Loucy (cell line): ENCODE data around the gene POTEB2.
"Not testable (repeated sequence)": the region's sequence is repeated elsewhere in the genome, so short reads cannot be mapped to it uniquely, and the experiment has no call there.

Source experiments
- H2AFZ ChIP-seq: fragments of 200-600 bp; sonication (generic); 2 replicates; pipeline ENCODE4 v1.6.0; 2016; ENCODE audit warnings: antibody characterized with exemption, mild to moderate bottlenecking, low read length, moderate library complexity
- H3F3A ChIP-seq: fragments of 200-600 bp; 2 replicates; pipeline ENCODE4 v1.6.0; 2016; ENCODE audit warnings: antibody characterized with exemption, low read depth, mild to moderate bottlenecking
- H3K27me3 ChIP-seq: fragments of 200-600 bp; sonication (generic); 2 replicates; pipeline ENCODE4 v1.6.1; 2014; ENCODE audit warnings: low read length, mild to moderate bottlenecking; ENCODE audit not compliant: insufficient read depth, poor library complexity, severe bottlenecking
- H3K36me3 ChIP-seq: fragments of 200-600 bp; sonication (generic); 2 replicates; pipeline ENCODE4 v1.6.1; 2016; ENCODE audit warnings: low read length; ENCODE audit not compliant: insufficient read depth
- H3K4me1 ChIP-seq: fragments of 200-600 bp; sonication (generic); 2 replicates; pipeline ENCODE4 v1.5.1; 2014; ENCODE audit warnings: low read length, mild to moderate bottlenecking; ENCODE audit not compliant: insufficient read depth, poor library complexity, severe bottlenecking
- H3K4me2 ChIP-seq: fragments of 200-600 bp; sonication (generic); 2 replicates; pipeline ENCODE4 v1.6.0; 2014; ENCODE audit warnings: antibody characterized with exemption, low read length, low read depth, mild to moderate bottlenecking; ENCODE audit not compliant: poor library complexity, severe bottlenecking
- H3K4me3 ChIP-seq: fragments of 200-600 bp; sonication (generic); 2 replicates; pipeline ENCODE4 v1.5.1; 2014; ENCODE audit warnings: low read length, mild to moderate bottlenecking, mixed read lengths; ENCODE audit not compliant: poor library complexity, severe bottlenecking
- H3K79me2 ChIP-seq: fragments of 200-600 bp; sonication (generic); 2 replicates; pipeline ENCODE4 v1.6.1; 2014; ENCODE audit warnings: low read length; ENCODE audit not compliant: insufficient read depth
- H3K9ac ChIP-seq: fragments of 200-600 bp; sonication (generic); 2 replicates; pipeline ENCODE4 v1.6.0; 2014; ENCODE audit warnings: mild to moderate bottlenecking, low read depth, low read length, moderate library complexity; ENCODE audit not compliant: poor library complexity, severe bottlenecking
- H3K9me2 ChIP-seq: fragments of 200-600 bp; sonication (generic); replicated peaks from 2 replicates; pipeline ENCODE4 v1.6.1; 2016; ENCODE audit warnings: low read depth, low read length, mixed read lengths
- H3K9me3 ChIP-seq: fragments of 200-600 bp; sonication (generic); 2 replicates; pipeline ENCODE4 v1.6.1; 2014; ENCODE audit warnings: mild to moderate bottlenecking, antibody characterized with exemption, low read length, low read depth; ENCODE audit not compliant: insufficient read depth
- H4K20me1 ChIP-seq: fragments of 200-600 bp; sonication (generic); 2 replicates; pipeline ENCODE4 v1.6.0; 2014; ENCODE audit warnings: antibody characterized with exemption, low read length, mild to moderate bottlenecking; ENCODE audit not compliant: insufficient read depth, poor library complexity, severe bottlenecking

The POTEB2 gene

DNA sequence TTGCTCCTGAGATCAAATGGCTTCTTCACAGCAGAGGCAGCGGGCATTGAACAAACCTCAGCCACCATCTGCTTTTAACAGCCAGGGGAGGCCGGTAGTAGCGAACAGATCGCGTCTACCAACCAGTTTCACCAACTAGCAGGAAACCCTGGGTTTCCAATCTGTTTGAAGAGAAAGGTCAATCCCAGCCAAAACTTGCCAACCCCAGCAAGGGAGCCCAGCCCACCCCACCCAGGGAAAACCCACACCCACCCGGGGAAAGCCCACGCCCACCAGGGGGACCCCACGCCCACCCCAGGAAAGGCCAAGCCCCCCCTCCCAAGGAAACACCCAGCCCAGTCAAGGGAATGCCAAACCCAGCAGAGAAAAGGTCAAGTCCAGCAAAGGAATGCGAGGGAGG lies at the start of gene POTEB2:
POTEB2 (minus strand) TSS at position 101 of the 400 bp plus-strand sequence; CDS start at position 68, 33 bp downstream.
- not testable (repeated sequence) for H4K20me1 ChIP-seq, H3K4me2 ChIP-seq, H3K4me1 ChIP-seq, H3K9me3 ChIP-seq, H3F3A ChIP-seq, H3K9ac ChIP-seq, H3K27me3 ChIP-seq, H3K36me3 ChIP-seq, H3K79me2 ChIP-seq, H3K9me2 ChIP-seq, H2AFZ ChIP-seq, H3K4me3 ChIP-seq

DNA sequence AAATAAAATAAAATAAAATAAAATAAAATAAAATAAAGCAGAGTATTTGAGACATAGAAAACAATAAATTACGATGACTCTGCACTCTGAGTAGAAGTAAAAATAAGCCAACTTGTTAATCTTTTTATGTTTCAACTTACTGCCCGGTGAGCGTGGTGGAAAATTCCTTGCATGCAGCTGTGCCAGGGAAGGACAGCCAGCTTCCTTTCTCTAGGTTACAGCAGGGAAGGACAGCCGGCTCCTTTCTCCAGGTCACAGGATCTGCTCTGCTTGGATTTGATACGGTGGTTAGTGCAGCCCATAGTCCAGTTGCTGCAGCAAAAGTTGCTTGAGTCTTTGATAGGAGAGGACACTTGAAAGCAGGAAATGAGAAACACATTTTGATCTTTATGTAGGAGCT lies 13.8 kb upstream of the POTEB2 start:
- not testable (repeated sequence) for H3K27me3 ChIP-seq, H3K4me1 ChIP-seq, H3K79me2 ChIP-seq, H2AFZ ChIP-seq, H3K36me3 ChIP-seq, H3K4me2 ChIP-seq, H3K9me3 ChIP-seq, H3K4me3 ChIP-seq, H3K9ac ChIP-seq, H4K20me1 ChIP-seq, H3F3A ChIP-seq, H3K9me2 ChIP-seq

DNA sequence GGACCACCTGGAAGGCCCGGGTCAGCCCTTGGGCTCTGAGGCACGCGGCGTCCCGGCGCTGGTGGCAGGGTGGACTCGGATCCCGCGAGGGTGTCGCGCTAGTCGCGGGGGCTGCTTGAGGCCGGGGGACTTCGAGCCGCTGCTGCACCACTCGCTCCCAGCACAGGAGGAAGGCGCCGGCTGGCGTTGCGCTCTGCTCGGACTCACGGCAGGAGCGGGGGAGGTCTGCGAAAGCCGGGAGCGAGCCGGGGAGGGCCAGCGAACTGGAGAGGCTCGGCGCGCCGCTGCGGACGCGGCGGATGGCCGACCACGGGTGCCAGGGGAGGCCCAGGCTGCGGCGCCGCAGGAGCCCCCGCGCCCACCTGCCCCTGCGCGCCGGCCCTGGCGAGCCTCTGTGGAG lies 12.3 kb upstream of the POTEB2 start:
- not testable (repeated sequence) for H3K36me3 ChIP-seq, H3F3A ChIP-seq, H4K20me1 ChIP-seq, H3K4me2 ChIP-seq, H3K4me1 ChIP-seq, H3K9ac ChIP-seq, H3K9me3 ChIP-seq, H2AFZ ChIP-seq, H3K79me2 ChIP-seq, H3K9me2 ChIP-seq, H3K4me3 ChIP-seq, H3K27me3 ChIP-seq

DNA sequence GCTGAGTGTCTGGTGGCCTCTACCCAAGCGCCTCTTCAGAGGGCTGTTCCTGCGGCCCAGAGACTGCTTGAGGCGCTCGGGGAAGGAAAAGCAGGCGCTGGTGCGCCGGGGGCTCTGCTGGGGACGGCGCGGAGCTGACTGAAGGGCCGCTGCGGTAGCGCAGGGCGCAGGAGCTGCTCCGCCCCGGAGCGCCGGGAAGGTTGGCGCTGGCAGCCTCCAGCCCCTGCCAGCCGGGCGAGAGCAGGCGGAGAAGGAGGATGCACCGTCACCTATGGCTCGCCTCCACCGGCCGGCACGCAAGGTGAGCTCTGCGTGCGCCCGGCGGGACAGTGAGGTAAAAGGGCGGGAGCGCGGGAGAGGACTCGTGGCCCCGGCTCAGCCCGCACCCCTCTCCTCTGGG lies 11.7 kb upstream of the POTEB2 start:
- H3K4me1 ChIP-seq, H3K36me3 ChIP-seq, H3K9me2 ChIP-seq, H3K4me2 ChIP-seq, H3K4me3 ChIP-seq, H3K79me2 ChIP-seq, H3K9me3 ChIP-seq, H4K20me1 ChIP-seq, H2AFZ ChIP-seq, H3K9ac ChIP-seq, H3K27me3 ChIP-seq, H3F3A ChIP-seq: not testable (repeated sequence)
